Left forelimb (tissue), 1 donor: Measurements from ENCODE around the gene JKAMP.

Experiments used
- DNase-seq: peaks from one replicate; pipeline ENCODE4 v3.0.0-alpha.2; 2018; ENCODE audit warnings: low spot score

Gene JKAMP

GRCh38 chr14:59481407-59481806 is 2.9 kb upstream of the JKAMP start:
- no peak for DNase-seq

GRCh38 chr14:59481871-59482540 is 2.3 kb upstream of the JKAMP start:
- no peak for DNase-seq

GRCh38 chr14:59482541-59483331 is 1.6 kb upstream of the JKAMP start:
- DNase-seq: no peak

- DNase-seq: peak; percentile 67
Measured at GRCh38 chr14:59483363-59483762, 954 bp upstream of the JKAMP start.

- no peak for DNase-seq
Measured at GRCh38 chr14:59484639-59485175, 390 bp downstream of the JKAMP start.

GRCh38 chr14:59490756-59491155 is 6.4 kb downstream of the JKAMP start:
- no peak for DNase-seq

- DNase-seq: no peak
Measured at GRCh38 chr14:59492384-59492783, 8.1 kb downstream of the JKAMP start.

- DNase-seq: no peak
Measured at GRCh38 chr14:59500732-59501131, 16.4 kb downstream of the JKAMP start.

GRCh38 chr14:59503256-59503655 is 18.9 kb downstream of the JKAMP start:
- DNase-seq: no peak

- no peak for DNase-seq
Measured at GRCh38 chr14:59507063-59507751, 22.9 kb downstream of the JKAMP start.

GRCh38 chr14:59507752-59508103 is 23.4 kb downstream of the JKAMP start:
- DNase-seq: no peak

- DNase-seq: no peak
Measured at GRCh38 chr14:59509101-59509500, 24.8 kb downstream of the JKAMP start.

GRCh38 chr14:59510001-59510400 is 25.7 kb downstream of the JKAMP start:
- DNase-seq: no peak

- no peak for DNase-seq
Measured at GRCh38 chr14:59510966-59511365, 26.6 kb downstream of the JKAMP start.

GRCh38 chr14:59511916-59512575 is 27.7 kb downstream of the JKAMP start:
- DNase-seq: no peak

- no peak for DNase-seq
Measured at GRCh38 chr14:59520224-59520623, 35.9 kb downstream of the JKAMP start.

- DNase-seq: no peak
Measured at GRCh38 chr14:59529189-59529588, 44.9 kb downstream of the JKAMP start.

- DNase-seq: no peak
Measured at GRCh38 chr14:59530349-59530748, 46.0 kb downstream of the JKAMP start.

GRCh38 chr14:59532419-59532818 is 48.1 kb downstream of the JKAMP start:
- DNase-seq: no peak

GRCh38 chr14:59534361-59534987 is 50.2 kb downstream of the JKAMP start:
- no peak for DNase-seq

- no peak for DNase-seq
Measured at GRCh38 chr14:59537476-59537875, 53.2 kb downstream of the JKAMP start.

- DNase-seq: no peak
Measured at GRCh38 chr14:59538936-59539335, 54.6 kb downstream of the JKAMP start.
